SU-DHL-6 (cell line): ENCODE results near the gene YWHAG.
A peak's percentile ranks its signal among the peaks of the same experiment; 100 is the strongest.

Experiments used
- H2AFZ ChIP-seq: fragments of 200-600 bp; sonication (generic); 2 replicates; pipeline ENCODE4 v1.6.1; 2014; ENCODE audit warnings: low read depth, mild to moderate bottlenecking, moderate library complexity, mixed read lengths, antibody characterized with exemption, low read length; ENCODE audit not compliant: severe bottlenecking
- H3F3A ChIP-seq: fragments of 200-600 bp; shearing (Covaris generic); 2 replicates; pipeline ENCODE4 v1.6.0; 2016; ENCODE audit warnings: antibody characterized with exemption, mild to moderate bottlenecking; ENCODE audit not compliant: insufficient read depth
- H3K27ac ChIP-seq: fragments of 200-600 bp; sonication (generic); 2 replicates; pipeline ENCODE4 v1.5.1; 2016; ENCODE audit warnings: low read depth, mild to moderate bottlenecking, low read length, moderate library complexity, mixed read lengths
- H3K27me3 ChIP-seq: fragments of 200-600 bp; sonication (generic), shearing (Covaris generic); 2 replicates; pipeline ENCODE4 v1.6.0; 2014; ENCODE audit warnings: mild to moderate bottlenecking, low read length
- H3K36me3 ChIP-seq: fragments of 200-600 bp; sonication (generic); 2 replicates; pipeline ENCODE4 v1.6.1; 2014; ENCODE audit warnings: mild to moderate bottlenecking, low read length, mixed read lengths
- H3K4me2 ChIP-seq: fragments of 300-600, 200-600 bp; shearing (Covaris generic), sonication (generic); 2 replicates; pipeline ENCODE4 v1.6.0; 2014; ENCODE audit warnings: low read length, low read depth, mild to moderate bottlenecking; ENCODE audit not compliant: poor library complexity, severe bottlenecking
- H3K4me3 ChIP-seq: fragments of 200-600 bp; sonication (generic); 2 replicates; pipeline ENCODE4 v1.5.1; 2014; ENCODE audit warnings: antibody characterized with exemption, low read length, mild to moderate bottlenecking, mixed read lengths; ENCODE audit not compliant: insufficient read depth, poor library complexity, severe bottlenecking
- H3K79me2 ChIP-seq: fragments of 200-600 bp; sonication (generic); 2 replicates; pipeline ENCODE4 v1.6.1; 2014; ENCODE audit warnings: mild to moderate bottlenecking, low read length, moderate library complexity; ENCODE audit not compliant: insufficient read depth
- H3K9ac ChIP-seq: fragments of 200-600 bp; sonication (generic); 2 replicates; pipeline ENCODE4 v1.7.0; 2014; ENCODE audit warnings: mild to moderate bottlenecking, low read length
- H3K9me2 ChIP-seq: fragments of 200-600 bp; sonication (generic); replicated peaks from 2 replicates; pipeline ENCODE4 v1.6.1; 2014; ENCODE audit warnings: low read length; ENCODE audit not compliant: insufficient read depth
- H3K9me3 ChIP-seq: fragments of 200-600 bp; sonication (generic); 2 replicates; pipeline ENCODE4 v1.6.1; 2014; ENCODE audit warnings: low read length, mixed read lengths; ENCODE audit not compliant: insufficient read depth
- H4K20me1 ChIP-seq: fragments of 200-600 bp; sonication (generic); 2 replicates; pipeline ENCODE4 v1.6.1; 2014; ENCODE audit warnings: low read depth, mild to moderate bottlenecking, antibody characterized with exemption, low read length, moderate library complexity, mixed read lengths
- CTCF ChIP-seq: fragments of 200-600 bp; sonication (generic); IDR thresholded peaks from one replicate; pipeline ENCODE4 v1.5.1; 2017; ENCODE audit warnings: antibody characterized with exemption, mild to moderate bottlenecking, low read length, moderate library complexity; ENCODE audit not compliant: insufficient read depth, poor library complexity, severe bottlenecking
- EZH2phosphoT487 ChIP-seq: fragments of 200-600 bp; sonication (generic), shearing (Covaris generic); conservative IDR thresholded peaks from 2 replicates; pipeline ENCODE4 v1.6.1; 2018; ENCODE audit warnings: mild to moderate bottlenecking, antibody characterized with exemption, low read length, moderate library complexity, mixed read lengths

Gene YWHAG

GRCh38 chr7:76358481-76359110 lies at the start of gene YWHAG:
Gene YWHAG, minus strand, starts transcription at chr7:76358991. Its CDS starts 183 bp downstream, at chr7:76358808.
- peak within 1 kb of the TSS; percentile 97 for H2AFZ ChIP-seq
- H3K27me3 ChIP-seq = no peaks in the 10 kb centered on the region
- H3F3A ChIP-seq = peaks cover 4% of the 10 kb centered on the region; the same call in 1 of the 2 replicates
- H4K20me1 ChIP-seq = peaks cover 34% of the 10 kb centered on the region
- TF ChIP-seq EZH2phosphoT487 = no peak
- no peak for TF ChIP-seq CTCF
- no peaks in the 10 kb centered on the region for H3K9me2 ChIP-seq
- no peaks in the 10 kb centered on the region for H3K9me3 ChIP-seq
- peak within 1 kb of the TSS; percentile 76 for H3K4me3 ChIP-seq
- peak within 1 kb of the TSS; percentile 99 for H3K9ac ChIP-seq
- H3K36me3 ChIP-seq = peaks cover 30% of the 10 kb centered on the region
- peak within 1 kb of the TSS; percentile 77 for H3K27ac ChIP-seq
- peaks cover 52% of the 10 kb centered on the region for H3K79me2 ChIP-seq
- H3K4me2 ChIP-seq = peak within 1 kb of the TSS; percentile 91

- Histone ChIP-seq H3F3A (no peaks in the 10 kb centered on the region), H3K36me3 (no peaks in the 10 kb centered on the region), H3K9me2 (no peaks in the 10 kb centered on the region), H3K4me2 (no peak overlapping the region), H2AFZ (no peak overlapping the region), H3K4me3 (no peak overlapping the region), H4K20me1 (no peaks in the 10 kb centered on the region), H3K9me3 (no peaks in the 10 kb centered on the region), H3K27ac (no peak overlapping the region), H3K27me3 (no peaks in the 10 kb centered on the region), H3K9ac (no peak overlapping the region), H3K79me2 (no peaks in the 10 kb centered on the region)
- TF ChIP-seq CTCF (no peak), EZH2phosphoT487 (no peak)
These were observed 49.4 kb upstream of the YWHAG start for GRCh38 chr7:76408121-76408560.

- no peaks in the 10 kb centered on the region for H3K36me3 ChIP-seq
- H2AFZ ChIP-seq = no peak overlapping the region
- H3K9ac ChIP-seq = no peak overlapping the region
- no peaks in the 10 kb centered on the region for H3F3A ChIP-seq
- no peaks in the 10 kb centered on the region for H4K20me1 ChIP-seq
- no peak overlapping the region for H3K4me2 ChIP-seq
- H3K9me3 ChIP-seq = no peaks in the 10 kb centered on the region
- no peak overlapping the region for H3K27ac ChIP-seq
- H3K27me3 ChIP-seq = no peaks in the 10 kb centered on the region
- no peaks in the 10 kb centered on the region for H3K9me2 ChIP-seq
- no peak for TF ChIP-seq EZH2phosphoT487
- TF ChIP-seq CTCF = no peak
- no peaks in the 10 kb centered on the region for H3K79me2 ChIP-seq
- H3K4me3 ChIP-seq = no peak overlapping the region
These were observed 48.9 kb upstream of the YWHAG start for GRCh38 chr7:76407718-76408117.
